ENCODE data around the gene SLC29A1.

SLC29A1 gene

DNA sequence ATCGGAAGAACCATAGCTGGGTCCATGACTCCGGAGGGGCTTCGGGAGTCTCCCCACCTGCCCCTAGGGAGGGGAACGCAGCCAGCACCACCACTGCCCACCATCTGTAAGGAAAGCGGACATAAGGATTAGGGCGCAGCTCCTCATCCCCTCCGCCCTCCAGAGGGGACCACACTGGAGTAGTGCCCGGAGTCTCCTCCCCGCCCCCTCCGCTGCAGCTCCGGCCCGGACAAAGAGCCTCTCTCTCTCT is 33.3 kb downstream of the SLC29A1 start:
- no peak for DNase-seq

DNA sequence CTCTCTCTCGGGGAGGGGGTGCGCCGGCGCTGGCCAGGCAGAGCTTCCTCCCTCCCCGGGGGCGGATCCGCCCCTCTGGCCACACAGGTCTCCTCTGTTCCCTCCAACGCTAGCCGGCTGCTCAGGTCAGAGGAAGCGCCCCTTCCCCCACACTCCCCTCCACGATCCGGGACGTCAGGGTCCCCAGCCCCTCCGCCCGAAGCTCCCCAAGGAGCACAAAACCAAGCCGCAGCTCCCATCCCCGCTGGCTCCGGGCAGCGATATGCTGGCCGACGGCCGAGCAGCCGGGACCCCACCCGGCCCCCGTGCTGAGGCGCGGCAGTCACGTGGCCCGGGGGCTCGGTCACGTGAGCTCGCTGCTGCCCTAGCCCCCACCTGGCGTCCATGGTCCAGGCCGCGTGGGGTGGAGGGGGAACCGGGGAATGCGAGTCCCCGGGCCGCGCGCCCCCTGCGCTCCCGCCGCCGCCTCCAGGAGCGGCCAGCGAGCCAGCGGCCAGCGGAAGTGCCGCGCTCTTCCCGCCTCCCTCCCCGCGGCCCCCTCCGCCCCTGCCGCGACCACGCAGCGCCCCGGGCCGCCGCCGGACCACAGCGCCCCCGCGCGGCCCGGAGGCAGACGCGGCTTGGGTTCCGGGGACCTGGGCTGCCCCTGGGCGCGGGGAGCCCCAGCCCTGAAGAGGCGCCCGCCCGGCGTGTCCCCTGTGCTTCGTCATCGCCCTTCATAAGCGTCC is 33.8 kb downstream of the SLC29A1 start, which contains the start of gene SLC35B2:
TSS of gene SLC35B2 (minus strand) at position 504 of the 728 bp plus-strand sequence. CDS start at position 386, 118 bp downstream.
- DNase-seq: peak; percentile 62

DNA sequence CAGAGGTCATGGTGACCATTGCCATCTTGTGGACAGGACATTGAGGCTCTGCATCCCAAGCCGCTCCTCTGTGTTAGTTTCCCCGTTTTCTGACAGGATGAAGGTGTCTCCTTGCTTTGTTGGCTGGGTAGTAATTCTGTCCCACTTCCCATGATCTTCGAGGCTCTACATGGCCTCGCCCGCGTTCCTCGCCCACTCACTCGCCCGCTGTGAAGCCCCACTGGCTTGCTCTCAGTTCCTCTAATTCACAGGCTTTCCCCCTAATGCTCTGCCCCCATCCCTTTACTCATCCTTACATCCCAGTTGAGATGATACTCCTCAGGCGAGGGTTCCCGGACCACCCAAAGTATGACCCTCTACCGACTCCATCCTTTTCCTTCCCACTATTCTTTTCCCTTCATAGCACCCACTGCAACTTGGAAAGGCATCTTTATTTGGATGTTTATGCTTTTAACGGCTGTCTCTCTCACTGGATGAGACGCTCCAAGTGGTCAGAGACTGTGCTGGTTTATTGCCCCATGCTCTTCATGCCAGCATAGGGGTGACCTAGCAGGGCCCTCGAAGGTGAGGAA is 34.4 kb downstream of the SLC29A1 start:
- no peak for DNase-seq

DNA sequence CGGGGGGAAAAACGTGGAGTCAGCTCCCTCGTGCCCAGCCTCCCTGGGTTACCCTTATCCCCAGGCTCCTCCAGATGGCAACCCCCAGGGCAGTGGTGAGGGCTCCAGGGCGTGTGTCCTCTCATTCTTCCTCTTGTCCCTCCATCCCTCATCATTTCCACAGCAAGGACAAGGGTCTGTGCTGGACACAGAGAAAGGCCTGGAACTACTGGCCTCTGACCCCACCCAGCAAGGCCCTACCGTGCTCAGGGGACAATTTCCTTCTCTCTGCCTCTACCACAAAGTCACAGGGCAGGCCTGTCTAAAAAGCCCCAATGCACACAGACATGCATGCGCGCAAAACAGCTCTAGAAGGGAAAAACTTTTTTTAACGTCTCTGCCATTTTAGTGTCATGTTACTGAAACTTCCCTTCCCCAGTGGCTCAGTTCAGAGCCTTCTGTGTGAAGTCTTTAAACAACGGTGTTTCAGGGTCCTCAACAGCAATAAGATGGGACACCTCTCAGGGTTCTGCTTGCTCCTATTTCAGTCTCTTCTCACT is 35.0 kb downstream of the SLC29A1 start:
- DNase-seq: no peak

DNA sequence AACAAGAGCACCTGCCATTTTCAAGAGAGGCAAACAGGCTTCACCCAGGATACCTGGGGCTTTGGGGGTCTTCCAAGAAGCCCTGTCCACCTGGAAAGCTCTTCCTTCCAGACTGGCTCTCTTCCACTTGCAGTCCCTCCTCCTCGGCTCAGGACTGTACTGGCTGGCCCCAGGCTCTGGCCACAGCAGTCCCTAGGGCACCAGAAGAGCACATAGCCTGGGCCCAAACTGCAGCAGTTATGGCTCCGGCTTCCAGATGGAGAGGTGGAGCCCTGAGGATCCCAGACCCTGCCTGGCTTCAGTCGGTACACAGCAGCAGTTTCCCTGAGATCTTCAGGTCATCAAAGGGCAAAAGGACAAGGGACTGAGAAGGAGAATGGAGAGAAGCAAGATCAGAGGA is 35.5 kb downstream of the SLC29A1 start:
- no peak for DNase-seq

DNA sequence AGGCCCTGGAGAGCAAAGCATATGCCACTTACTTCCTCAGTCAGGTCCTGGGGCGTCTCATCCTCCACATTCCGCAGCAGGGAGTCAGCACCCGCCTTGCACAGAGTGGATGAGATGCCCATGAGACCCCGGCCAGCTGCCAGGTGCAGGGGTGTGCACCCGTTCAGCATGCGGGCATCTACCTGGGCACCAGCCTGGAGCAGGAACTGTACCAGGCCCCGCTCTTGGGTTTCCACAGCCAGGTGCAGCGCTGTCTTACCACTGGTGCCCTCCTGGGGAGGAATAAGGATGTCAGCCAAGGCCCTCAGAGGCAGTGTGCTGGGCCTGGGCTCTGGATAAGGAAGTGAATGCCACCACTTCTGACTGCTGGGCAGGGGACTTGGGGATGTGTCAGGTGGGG is 36.6 kb downstream of the SLC29A1 start:
- no peak for DNase-seq

DNA sequence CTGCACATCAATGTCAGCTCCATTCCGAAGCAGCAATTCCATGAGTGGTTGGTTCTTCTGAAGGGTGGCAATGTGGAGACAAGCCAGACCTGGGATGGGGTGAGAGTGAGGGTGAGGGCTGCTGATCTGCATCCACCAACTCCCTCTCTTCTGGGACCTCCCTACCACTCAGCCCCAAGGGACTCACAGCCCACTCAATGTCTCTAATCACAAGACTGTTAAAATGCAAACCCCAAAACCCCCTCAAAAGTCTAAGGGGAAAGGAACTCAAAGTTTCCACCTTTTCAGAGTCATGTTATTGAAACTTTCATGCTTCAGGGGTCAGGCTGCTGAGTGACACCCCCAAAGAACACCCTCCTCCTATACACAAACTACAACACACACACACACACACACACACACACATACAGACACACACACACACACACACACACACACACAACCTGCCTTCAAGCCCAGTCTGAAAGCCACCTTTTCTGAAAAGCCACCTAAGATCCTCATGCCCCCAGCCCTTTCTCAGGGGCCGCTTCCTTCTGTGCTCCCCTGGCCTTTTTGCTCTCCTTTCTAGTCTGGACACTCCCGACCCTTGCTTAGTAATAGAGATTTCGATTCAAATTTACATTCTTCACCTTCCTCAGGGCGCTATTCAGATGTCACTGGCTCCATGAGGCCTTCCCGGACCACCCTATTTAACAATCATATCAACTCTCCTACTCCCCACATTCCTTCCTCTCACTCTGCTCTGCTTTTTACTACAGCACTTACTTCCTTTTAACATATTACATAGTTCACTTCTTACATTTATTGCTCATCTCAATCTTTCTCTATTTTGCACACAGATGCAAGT is 37.3 kb downstream of the SLC29A1 start:
- no peak for DNase-seq

DNA sequence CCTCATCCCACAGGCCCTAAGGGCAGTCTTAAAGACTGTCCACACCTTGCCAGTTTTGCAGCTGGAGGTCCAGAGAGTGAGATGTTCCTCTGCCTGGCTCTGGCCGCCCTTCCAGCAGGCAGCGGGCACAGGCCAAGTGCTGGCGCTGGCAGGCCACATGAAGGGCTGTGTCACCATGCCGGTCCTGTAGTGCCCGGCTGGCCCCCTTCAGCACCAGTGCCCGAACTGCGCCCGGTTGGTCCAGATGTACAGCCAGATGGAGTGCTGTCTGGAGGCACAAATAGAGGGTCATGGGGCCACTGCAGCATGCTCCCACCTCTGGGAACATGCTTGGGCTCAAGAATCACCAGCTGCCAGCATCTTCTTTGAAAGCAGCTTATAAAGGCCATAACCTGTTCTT is 38.2 kb downstream of the SLC29A1 start:
- no peak for DNase-seq

DNA sequence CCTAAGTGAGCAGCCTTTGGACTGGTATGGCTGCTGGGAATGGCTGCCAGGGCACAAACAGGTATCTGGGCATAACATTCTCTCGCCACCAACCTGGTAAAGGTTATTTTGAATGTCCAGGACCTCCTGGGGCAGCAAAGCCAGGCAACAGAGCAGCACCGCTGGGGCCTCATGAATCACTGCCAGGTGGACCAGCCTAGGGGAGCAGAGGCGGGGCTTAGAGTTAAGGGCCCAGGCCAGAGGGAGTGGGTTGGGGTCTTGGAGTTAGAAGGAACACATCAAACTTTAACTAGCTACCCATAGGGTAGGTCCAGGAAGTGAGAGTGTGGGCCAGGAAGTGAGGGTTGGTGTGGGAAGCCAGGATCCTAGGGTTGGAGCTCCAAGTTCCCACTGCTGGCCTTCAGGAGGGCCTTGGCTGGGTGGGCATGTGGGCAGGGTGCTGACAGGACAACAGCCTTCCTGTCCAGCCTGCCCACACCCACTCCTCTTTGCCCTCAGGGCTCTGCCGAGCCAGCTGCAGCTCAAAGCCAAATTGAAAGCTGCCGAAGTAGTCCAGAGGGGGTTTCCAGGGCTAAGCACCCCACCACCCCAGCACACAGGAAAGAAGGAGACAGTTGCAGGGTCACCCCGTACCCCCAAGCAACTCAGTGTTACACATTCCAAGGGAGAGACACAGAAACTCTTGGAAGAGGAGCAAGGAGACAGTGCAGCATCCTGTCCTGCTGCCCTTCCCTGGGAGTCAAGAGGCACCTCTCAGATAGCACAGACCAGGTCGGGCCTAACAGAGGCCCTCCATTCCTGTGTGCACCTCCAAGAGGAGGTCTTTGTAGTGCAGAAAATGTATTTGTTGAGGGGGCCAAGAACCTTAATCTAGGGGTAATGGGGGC is 39.3 kb downstream of the SLC29A1 start:
- no peak for DNase-seq

DNA sequence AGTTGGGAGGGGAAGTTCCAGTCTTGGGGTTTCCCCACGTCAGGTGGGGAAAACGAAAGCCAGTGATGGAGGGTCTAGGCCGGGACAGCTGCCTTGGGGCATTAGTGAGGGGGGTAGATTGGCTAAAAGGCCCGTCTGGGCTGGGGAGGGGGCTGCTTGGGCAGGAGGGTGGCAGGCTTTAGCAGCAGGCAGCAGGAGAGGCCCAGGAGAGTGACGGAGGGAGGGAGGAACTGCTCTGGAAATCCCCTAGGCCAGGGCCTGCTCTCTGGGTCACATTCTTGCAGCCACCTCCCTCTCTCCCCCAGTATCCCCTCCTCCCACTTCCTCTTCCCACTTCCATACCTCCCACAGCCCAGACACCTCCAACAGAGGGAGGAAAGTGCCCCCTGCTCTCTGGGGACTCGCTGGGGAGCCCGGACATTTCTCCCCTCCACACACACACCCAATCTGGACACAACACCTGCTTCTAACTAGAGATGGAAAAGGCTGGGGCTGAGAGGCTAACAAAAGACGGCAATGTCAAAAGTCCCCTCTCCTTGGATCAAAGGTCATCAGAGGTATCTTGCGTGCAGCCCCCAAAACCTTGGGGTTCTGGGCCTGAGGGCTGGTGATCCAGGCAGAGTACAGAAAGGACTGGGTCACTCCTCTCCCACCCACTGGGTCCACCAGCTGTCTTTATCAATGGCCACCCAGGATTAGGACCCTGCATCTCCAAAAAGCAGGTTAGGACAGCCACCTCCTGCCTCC is 40.1 kb downstream of the SLC29A1 start:
- no peak for DNase-seq

DNA sequence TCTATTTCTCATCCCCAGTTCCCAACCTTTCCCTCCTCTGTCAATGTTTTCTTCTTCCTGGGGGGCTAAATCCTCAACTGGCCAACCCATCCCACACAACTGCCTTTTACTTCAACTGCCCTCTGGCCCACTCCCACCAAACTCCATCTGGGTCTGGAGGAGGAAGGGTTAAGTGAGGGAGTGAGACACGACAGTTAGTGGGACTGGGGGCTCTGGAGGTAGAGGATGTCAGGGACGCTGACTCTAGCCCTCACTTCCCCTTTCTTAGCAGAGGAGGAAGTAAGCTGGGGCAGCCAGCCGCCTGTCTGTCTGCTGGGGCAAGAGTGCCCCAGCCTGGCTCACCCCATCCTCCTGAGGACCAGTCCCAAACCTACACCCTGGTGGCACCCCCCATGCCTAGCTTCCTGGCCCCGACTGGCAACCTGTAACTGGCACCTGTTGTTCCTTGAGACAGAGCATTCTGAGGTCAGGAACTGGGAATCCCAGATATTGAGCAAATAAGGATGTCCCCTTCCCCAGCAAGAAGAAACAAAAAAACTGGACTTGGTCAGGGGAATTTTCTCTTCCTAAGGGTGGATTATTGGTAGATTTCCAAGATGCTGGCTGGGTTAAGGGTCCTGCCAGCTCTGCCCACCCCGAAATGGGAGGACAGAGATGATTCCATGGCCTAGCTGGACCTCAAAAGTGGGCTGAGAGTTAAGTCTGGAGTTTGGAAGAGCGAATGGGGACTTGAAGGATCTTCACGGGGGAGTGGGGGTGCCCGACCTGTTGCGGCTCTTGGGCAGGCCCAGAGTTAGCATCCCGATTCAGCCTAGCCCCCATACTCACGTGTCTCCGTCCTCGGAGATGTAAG is 41.0 kb downstream of the SLC29A1 start:
- no peak for DNase-seq

DNA sequence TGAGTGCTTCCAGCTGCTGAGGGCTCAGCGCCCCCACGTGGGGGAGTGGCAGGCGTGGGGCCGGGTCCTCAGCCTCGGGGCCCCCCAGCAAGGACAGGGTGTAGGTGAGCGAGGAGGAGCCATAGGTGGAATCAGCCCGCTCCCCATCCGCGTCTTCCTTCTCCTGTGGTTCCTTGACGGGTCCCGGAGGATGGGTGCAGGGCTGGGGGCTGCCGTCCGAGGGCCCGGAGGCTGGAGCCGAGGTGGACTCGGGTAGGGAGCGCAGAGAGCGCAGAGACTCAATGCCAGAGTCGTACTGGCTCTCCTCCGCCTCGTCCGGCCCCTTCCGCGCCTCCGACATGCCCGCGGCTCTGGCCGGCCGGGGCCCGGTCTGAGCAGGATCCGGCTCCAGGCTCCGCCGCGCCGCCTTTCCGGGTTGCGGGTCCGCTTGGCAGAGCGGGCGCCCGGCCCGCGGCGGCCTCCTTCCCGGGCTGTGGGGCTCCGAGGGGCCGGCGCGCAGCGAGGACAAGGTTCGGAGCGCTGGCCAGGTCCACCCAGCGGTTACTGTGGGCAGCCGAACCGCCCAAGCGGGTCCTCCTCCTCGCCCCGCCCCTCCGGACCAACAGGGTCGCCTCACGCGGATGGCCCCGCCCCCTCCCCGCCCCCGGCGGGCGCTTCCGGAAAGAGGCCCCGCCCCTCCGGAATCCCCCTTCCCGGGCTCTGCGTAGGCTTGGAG is 41.8 kb downstream of the SLC29A1 start, which contains the start of gene NFKBIE:
TSS of gene NFKBIE (minus strand) at position 545 of the 715 bp plus-strand sequence. CDS start at position 340, 205 bp downstream.
- peak; percentile 89 for DNase-seq

DNA sequence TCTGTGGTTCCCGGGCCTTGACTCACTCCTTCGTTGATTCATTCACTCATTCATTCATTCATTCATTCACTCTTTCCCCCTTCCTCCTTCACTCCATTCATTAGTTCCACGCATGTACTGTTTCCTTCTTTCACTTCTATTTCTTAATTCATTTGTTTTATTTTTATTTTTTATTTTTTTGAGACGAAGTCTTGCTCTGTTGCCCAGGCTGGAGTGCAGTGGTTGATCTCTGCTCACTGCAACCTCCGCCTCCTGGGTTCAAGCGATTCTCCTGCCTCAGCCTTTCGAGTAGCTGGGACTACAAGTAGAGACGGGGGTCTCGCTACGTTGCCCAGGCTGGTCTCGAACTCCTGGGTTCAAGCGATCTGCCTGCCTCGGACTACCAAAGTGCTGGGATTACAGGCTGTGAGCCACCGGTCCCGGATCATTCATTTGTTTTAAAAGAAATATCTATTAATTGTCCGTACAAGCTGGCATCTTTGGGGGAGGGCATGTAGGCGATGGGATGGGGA is 42.4 kb downstream of the SLC29A1 start:
- DNase-seq: no peak

DNA sequence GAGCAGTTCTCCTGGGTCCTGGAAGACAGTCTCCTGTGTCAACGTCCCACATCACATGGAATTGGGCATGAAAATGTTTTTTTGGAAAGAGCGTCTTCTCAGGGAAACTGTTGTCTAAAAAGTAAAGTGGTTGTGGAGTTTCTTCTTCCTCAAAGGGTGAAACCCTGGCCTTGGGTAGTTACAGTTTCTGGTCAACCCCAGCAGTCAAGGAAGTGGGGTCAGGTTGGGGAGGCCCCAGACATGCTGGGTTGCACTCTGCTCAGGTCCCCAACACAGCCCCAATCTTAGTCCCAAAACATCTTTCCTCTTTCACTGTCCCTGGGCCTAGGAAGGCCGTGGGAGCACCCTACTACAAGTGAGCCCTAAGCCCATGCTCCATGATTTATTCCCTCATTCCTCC is 43.0 kb downstream of the SLC29A1 start:
- no peak for DNase-seq

DNA sequence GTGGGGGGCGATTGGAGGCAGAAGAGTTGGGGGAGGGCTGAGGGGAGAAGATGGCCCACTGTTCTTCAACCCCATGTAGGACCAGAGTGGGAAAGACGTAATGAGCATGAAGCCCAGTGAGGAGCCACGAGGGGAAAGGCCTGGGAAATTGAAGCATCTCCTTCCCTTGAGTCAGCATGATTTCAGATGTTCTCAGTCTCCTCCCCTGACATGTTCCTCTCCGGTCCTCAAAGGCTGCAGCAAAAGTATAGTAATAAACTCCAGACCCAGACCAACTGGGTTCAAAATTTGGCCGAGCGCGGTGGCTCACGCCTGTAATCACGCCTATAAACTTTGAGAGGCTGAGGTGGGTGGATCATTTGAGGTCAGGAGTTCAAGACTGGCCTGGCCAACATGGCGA is 43.9 kb downstream of the SLC29A1 start:
- no peak for DNase-seq

DNA sequence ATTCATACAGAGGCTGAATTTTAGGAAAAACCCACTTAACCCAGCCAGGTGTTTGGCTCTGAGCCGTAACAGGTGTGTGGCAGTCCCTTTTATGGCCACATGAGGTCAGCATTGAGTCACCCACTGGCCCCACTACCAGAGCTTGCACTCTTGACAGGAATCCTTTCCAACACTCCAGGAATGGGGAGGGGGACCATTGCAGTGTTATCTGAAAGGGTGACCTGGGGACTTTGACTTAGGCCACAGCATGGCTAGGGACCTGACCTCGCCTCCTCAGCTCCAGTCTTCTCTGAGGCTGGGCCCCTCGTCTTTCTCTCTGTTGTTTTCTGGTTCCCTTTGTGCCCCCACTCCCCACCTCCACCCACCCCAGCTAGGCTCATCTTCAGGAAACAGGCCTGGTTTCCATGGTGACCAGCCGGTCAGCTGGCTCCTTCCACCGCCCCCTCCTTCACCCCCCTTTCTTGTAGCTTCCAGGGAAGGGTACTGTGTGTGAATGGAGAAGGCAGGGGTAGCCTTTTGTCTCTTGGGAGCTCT is 44.8 kb downstream of the SLC29A1 start:
- DNase-seq: peak; percentile 45

DNA sequence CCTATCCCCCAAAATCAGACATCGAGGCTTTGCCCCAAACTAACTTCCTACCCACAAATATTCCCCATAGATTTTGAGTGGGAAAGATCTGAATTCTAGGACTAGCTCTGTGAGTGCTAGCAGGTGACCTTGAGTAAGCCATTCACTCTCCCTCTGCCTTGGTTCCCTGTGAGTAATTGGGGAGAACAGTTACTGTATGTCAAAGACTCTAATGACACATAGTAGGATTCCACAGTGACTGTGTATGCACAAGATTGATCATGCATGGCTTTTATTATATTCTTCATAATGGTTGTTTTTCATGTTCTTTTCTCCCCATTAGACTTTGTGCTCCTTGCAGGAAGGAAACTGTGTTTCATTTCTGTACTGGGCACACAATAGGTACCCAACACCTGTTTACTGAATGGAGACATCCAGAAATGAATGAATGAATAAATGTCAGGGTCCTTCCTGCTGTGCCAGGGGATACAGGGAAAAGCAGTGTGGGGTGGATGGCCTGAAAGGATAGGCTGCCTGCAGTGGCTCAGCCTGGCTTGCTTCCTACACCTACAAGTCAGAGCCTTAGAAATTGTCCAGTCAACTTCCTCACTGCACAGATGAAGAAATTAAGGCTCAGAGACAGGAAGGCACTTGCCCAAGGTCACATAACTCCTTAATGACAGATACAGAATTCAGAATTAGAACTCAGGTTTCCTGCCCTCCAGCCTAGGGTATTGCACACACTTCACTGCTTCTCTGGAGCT is 46.0 kb downstream of the SLC29A1 start:
- no peak for DNase-seq

DNA sequence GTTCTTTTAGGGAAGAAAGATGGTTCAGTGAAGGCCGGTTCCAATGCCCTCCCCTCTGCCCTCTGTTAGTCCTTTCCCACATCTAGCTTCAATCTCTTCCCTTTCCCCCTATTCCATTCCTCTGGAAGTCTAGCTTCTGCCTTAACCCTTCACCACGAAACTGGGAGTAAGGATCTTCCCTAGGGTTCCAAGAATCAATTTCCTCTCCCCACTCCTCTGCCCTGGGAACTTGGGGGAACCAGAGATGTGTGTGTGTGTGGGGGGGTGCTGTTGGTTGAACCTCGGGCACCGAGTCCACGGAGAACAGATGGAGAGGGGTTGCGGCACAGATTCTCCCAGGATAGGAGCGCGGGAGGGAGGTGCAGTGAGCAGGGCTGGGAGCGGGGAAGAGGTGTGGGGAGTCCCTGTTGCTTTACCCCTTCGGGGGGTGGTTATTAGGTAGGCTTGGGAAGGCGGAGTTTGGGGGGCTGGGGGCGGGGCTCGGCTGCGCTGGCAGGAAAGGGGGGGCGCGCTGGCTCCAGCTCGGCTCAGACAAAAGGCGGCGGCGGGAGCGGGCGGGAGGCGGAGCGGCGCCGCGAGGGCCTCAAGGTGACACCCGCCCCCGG is 46.6 kb downstream of the SLC29A1 start, which contains the start of gene TMEM151B:
TSS of gene TMEM151B (plus strand) at position 530 of the 605 bp plus-strand sequence. CDS start 293 bp downstream, outside the sequence.
- no peak for DNase-seq

Measured in activated effector memory CD4-positive, alpha-beta T cell treated with Interleukin-2 at 50 U/mL for 16 hours (primary cell).